LHCN-M2 (cell line): ENCODE measurements around the gene SUFU. TPM values are rescaled to one million over a fixed set of nuclear protein-coding genes. Genes with fewer than 3 reads are reported as not detected.
A peak's percentile ranks its signal among the peaks of the same experiment; 100 is the strongest.
"Not testable (repeated sequence)": the region's sequence is repeated elsewhere in the genome, so short reads cannot be mapped to it uniquely, and the experiment has no call there.

ENCODE experiments used
- DNase-seq: peaks from one replicate; pipeline ENCODE4 v3.0.0-alpha.2; 2012; ENCODE audit warnings: low read depth
- total RNA-seq: library from RNA; depleted of rRNA; stranded (reverse); fragments of >200 nt; gene quantifications from 2 replicates; pipeline ENCODE4 v1.2.3, GENCODE V29; 2014

The SUFU gene
- total RNA-seq, 1 experiment from 2014 or later = 4.0 TPM

- no peak for DNase-seq
Measured at GRCh38 chr10:102479651-102480050, 24.1 kb upstream of the SUFU start.

GRCh38 chr10:102480396-102480795 is 23.4 kb upstream of the SUFU start:
- no peak for DNase-seq

GRCh38 chr10:102484021-102484420 is 19.8 kb upstream of the SUFU start:
- no peak for DNase-seq

GRCh38 chr10:102485093-102485784 is 18.5 kb upstream of the SUFU start:
- DNase-seq = no peak

GRCh38 chr10:102491136-102491535 is 12.6 kb upstream of the SUFU start:
- no peak for DNase-seq

- DNase-seq = no peak
Measured at GRCh38 chr10:102492344-102492939, 11.3 kb upstream of the SUFU start.

- DNase-seq = peak; percentile 38
Measured at GRCh38 chr10:102492983-102493382, 10.8 kb upstream of the SUFU start.

GRCh38 chr10:102493771-102494170 is 10.0 kb upstream of the SUFU start:
- no peak for DNase-seq

- no peak for DNase-seq
Measured at GRCh38 chr10:102497545-102497944, 6.2 kb upstream of the SUFU start.

GRCh38 chr10:102499356-102499755 is 4.4 kb upstream of the SUFU start:
- no peak for DNase-seq

- DNase-seq = not testable (repeated sequence)
Measured at GRCh38 chr10:102500686-102501085, 3.1 kb upstream of the SUFU start.

- DNase-seq = no peak
Measured at GRCh38 chr10:102501201-102502028, 2.4 kb upstream of the SUFU start.

- DNase-seq = peak; percentile 99
Measured at GRCh38 chr10:102502029-102502336, 1.8 kb upstream of the SUFU start.

- peak; percentile 100 for DNase-seq
Measured at GRCh38 chr10:102502337-102503151, 1.2 kb upstream of the SUFU start, which contains the start of gene ACTR1A. TSS of gene ACTR1A (minus strand) at chr10:102502712. CDS start at chr10:102502647, 65 bp downstream.

- no peak for DNase-seq
Measured at GRCh38 chr10:102504179-102504975, 605 bp downstream of the SUFU start.

- DNase-seq = no peak
Measured at GRCh38 chr10:102504976-102505300, 1.2 kb downstream of the SUFU start.

- no peak for DNase-seq
Measured at GRCh38 chr10:102505462-102506115, 1.8 kb downstream of the SUFU start.

GRCh38 chr10:102507521-102507920 is 3.7 kb downstream of the SUFU start:
- DNase-seq = no peak

GRCh38 chr10:102508506-102508905 is 4.7 kb downstream of the SUFU start:
- DNase-seq = no peak

- DNase-seq = peak; percentile 27
Measured at GRCh38 chr10:102509387-102509786, 5.6 kb downstream of the SUFU start.
